NCI-H2171 treated with DMSO at 0.1 percent for 48 hours (cell line): ENCODE data around the gene RFTN1.

Experiments used
- DNase-seq: peaks from one replicate; lab custom pipeline; 2025; lab: John Stamatoyannopoulos, UW

RFTN1 gene

DNA sequence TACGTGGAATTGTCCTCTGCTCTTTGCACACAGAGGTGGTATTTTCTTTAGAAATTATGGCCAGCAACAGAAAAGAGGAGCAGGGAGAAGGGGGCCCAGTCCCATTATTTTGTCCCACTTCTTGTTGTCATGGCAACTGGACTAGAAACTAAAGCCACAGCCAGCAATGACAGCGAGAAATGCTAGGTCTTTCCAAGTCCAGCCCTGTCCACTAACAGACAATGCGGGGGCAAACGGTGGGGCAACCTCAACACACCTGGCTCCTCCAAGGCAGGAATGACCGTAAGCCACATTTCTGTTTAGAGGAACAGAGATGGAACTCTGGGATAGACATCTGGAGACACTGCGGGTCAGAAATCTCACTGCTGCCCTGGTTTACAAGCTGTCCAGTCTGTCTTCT, 107.3 kb downstream of the RFTN1 start:
- no peak for DNase-seq

- no peak for DNase-seq
Observed at GRCh38 chr3:16404349-16404895, 109.1 kb downstream of the RFTN1 start.

GRCh38 chr3:16402451-16402850, 111.0 kb downstream of the RFTN1 start:
- no peak for DNase-seq

GRCh38 chr3:16401273-16401672, 112.2 kb downstream of the RFTN1 start:
- DNase-seq = no peak

GRCh38 chr3:16400106-16400931, 113.2 kb downstream of the RFTN1 start:
- DNase-seq = no peak

GRCh38 chr3:16399473-16399872, 114.0 kb downstream of the RFTN1 start:
- peak; percentile 77 for DNase-seq

- no peak for DNase-seq
Observed at GRCh38 chr3:16398648-16399047, 114.9 kb downstream of the RFTN1 start.

GRCh38 chr3:16396202-16396601, 117.3 kb downstream of the RFTN1 start:
- DNase-seq = no peak

- no peak for DNase-seq
Observed at GRCh38 chr3:16395212-16395611, 118.3 kb downstream of the RFTN1 start.

GRCh38 chr3:16394639-16395038, 118.9 kb downstream of the RFTN1 start:
- DNase-seq = no peak

DNA sequence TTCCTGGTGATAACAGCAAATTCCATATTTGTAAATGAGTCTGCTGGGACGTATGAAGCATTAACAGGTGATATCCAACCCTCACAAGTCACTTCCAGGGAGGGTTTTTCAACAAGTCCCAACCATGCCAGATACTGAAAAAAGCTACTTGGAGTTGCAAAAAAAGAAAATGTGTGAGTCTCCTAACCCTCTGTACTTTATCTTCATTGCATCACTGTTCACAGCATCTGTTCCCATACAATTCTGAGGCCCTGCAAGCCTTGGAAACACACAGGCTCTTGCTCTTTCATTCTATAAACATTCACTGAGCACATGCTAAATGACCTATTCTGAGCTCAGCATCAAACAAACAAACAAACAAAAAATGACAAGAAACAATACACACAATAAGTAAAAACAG, 120.8 kb downstream of the RFTN1 start:
- DNase-seq = peak; percentile 25

GRCh38 chr3:16392065-16392464, 121.4 kb downstream of the RFTN1 start:
- peak; percentile 5 for DNase-seq

GRCh38 chr3:16390581-16390980, 122.9 kb downstream of the RFTN1 start:
- DNase-seq = no peak

- peak; percentile 45 for DNase-seq
Observed at GRCh38 chr3:16388850-16389441, 124.6 kb downstream of the RFTN1 start.

DNA sequence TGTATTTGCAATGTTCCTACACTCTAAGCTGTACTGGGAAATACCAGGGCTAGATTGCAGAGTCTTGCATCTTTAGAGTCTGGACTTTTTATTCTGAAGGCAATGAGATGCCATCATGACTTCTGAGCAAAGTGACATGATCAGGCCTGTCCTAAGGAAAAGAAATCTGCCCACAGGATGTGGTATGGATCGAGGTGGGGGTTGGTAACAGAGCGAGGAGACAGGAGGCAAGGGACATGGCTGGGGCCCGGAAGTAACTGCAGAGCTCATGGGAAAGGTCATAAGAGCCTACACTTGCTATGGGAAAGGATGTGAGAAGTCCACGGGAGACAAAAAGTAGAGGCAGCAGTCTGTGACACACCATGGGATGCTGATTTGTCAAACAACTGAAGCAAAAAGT, 126.9 kb downstream of the RFTN1 start:
- DNase-seq = no peak

GRCh38 chr3:16385151-16385550, 128.3 kb downstream of the RFTN1 start:
- DNase-seq = no peak

DNA sequence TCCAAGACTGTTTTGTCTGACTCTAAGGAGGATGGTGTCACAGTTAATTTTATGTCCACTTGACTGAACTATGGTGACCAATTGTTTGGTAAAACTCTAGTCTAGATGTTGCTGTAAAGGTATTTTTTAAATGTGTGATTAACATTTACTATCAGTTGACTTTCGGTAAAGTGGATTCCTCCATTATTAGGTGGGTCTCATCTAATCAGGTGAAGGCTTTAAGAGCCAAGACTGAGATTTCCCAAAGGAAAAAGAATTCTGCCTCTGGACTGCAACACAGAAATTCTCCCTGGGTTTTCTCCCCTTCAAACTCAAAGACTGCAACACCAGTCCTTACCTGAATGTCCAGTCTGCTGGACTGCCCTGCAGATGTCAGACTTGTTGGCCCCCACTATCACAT, 129.6 kb downstream of the RFTN1 start:
- no peak for DNase-seq

GRCh38 chr3:16382845-16383244, 130.7 kb downstream of the RFTN1 start:
- no peak for DNase-seq

- DNase-seq = no peak
Observed at GRCh38 chr3:16381426-16381825, 132.1 kb downstream of the RFTN1 start.

- DNase-seq = no peak
Observed at GRCh38 chr3:16380421-16380820, 133.1 kb downstream of the RFTN1 start.

- DNase-seq = no peak
Observed at GRCh38 chr3:16379838-16380237, 133.7 kb downstream of the RFTN1 start.

- no peak for DNase-seq
Observed at GRCh38 chr3:16378920-16379319, 134.6 kb downstream of the RFTN1 start.

DNA sequence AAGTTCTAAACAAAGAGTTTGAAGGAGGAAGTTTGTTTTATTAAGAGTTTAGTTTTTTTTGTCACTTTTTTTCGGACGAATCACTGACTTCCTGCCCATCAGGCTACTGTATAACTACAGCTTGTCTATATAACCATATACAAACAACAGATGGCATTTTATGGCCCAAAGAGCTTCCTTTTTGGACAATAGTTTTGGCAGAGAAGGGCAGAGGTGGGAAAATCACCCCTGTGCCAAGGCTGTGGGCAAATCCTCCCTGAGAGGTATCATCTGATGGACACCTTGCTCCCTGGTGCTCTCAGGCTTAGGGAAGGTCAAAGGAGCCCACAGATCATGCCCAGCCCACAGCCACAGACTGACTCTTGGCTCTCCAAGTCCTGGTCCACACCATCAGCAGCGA, 135.1 kb downstream of the RFTN1 start:
- DNase-seq = no peak
